NB4 (cell line): ENCODE measurements around the gene A2ML1.
A peak's percentile ranks its signal among the peaks of the same experiment; 100 is the strongest.

Experiments
- DNase-seq: peaks from one replicate; pipeline ENCODE4 v3.0.0; 2010; ENCODE audit warnings: low read depth
- H3K4me3 ChIP-seq: one replicate; pipeline ENCODE4 v1.5.1; 2011; ENCODE audit warnings: mild to moderate bottlenecking, low read depth, low read length, moderate library complexity
- CTCF ChIP-seq: IDR thresholded peaks from one replicate; pipeline ENCODE4 v1.5.1; 2012; ENCODE audit warnings: low read depth, low read length
- MYC ChIP-seq: IDR thresholded peaks from 2 replicates; pipeline ENCODE4 v1.6.1; 2011; ENCODE audit warnings: low read depth, low read length
- POLR2A ChIP-seq: IDR thresholded peaks from 2 replicates; pipeline ENCODE4 v1.6.1; 2011; ENCODE audit warnings: mild to moderate bottlenecking; ENCODE audit not compliant: insufficient read length; ENCODE audit errors: extremely low read depth
- TF ChIP-seq, protein P1 (sequence below): IDR thresholded peaks from 2 replicates; pipeline ENCODE4 v1.6.1; 2011; ENCODE audit warnings: low read depth, low read length

The A2ML1 gene

DNA sequence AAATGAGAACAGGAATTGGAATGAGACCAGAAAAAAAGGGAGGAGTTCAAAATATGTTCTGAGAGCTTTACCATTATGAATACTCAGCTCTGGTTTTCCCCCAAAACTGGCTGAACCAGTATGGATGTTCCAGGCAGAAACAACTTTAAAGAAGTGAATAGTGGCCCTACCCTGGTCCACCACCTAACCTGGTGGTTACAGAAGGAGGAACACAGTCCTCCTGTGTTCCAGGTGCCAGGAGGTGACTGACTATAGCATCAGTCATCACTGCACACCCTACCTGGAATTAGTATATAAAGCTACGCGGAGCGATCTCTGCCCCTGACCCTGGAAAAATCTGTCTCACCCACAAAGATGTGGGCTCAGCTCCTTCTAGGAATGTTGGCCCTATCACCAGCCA, at the start of gene A2ML1:
TSS of gene A2ML1 (plus strand) at position 324 of the 400 bp plus-strand sequence. CDS start at position 355, 31 bp downstream.
- TF ChIP-seq, protein P1, sequence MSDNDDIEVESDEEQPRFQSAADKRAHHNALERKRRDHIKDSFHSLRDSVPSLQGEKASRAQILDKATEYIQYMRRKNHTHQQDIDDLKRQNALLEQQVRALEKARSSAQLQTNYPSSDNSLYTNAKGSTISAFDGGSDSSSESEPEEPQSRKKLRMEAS, result no peak
- no peak for TF ChIP-seq CTCF
- no peak for TF ChIP-seq MYC
- no peak for TF ChIP-seq POLR2A
- no peak for DNase-seq

DNA sequence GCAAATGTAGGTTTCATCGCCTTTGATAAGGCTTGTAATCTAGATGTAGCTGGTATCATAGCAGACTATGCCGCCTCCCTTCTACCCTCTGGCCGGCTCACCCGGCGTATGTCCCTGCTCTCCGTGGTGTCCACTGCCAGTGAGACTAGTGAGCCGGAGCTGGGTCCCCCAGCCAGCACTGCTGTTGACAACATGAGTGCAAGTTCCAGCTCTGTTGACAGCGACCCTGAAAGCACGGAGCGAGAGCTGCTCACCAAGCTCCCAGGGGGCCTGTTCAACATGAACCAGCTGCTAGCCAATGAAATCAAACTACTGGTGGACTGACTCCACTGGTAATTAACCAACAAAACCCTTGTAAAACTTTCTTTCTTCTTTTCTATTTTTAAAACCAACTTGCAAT, 49.0 kb upstream of the A2ML1 start:
- TF ChIP-seq CTCF (no peak), POLR2A (no peak), MYC (no peak)
- TF ChIP-seq, protein P1, result no peak
- peak; percentile 34 for DNase-seq
- H3K4me3 ChIP-seq, result no peak overlapping the region

More for the DNA sequence above, at the start of gene A2ML1:
- H3K4me3 ChIP-seq, result no peak within 1 kb of the TSS

- DNase-seq, result no peak
- TF ChIP-seq, protein P1, result no peak
- no peak for TF ChIP-seq POLR2A
- TF ChIP-seq MYC, result no peak
- no peak overlapping the region for H3K4me3 ChIP-seq
Observed at GRCh38 chr12:8779281-8779680, 43.1 kb upstream of the A2ML1 start.

- no peak overlapping the region for H3K4me3 ChIP-seq
- TF ChIP-seq CTCF (no peak), POLR2A (no peak), MYC (no peak)
- TF ChIP-seq, protein P1, result no peak
- no peak for DNase-seq
Observed at GRCh38 chr12:8779862-8780261, 42.6 kb upstream of the A2ML1 start.

DNA sequence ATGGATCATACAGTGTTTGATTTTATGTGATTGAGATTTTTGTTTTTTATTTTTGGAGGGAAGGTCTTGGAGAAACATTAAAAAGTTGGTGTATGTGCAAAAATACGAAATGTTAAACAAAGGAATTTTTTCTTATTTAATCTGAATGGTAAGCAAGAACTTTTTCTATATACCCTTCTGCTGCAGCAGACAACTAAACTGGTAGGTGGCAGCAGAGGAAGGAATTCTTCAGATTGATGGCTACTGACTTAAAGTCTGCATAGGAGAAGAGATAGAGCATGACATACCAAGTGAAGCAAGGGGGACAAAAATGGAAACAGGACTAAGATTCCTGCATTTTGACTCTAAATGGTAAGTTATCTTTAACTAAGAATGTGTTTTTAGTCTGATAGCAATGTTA, 42.0 kb upstream of the A2ML1 start:
- no peak overlapping the region for H3K4me3 ChIP-seq
- peak; percentile 35 for DNase-seq
- TF ChIP-seq POLR2A, result no peak
- TF ChIP-seq, protein P1, result no peak

- no peak overlapping the region for H3K4me3 ChIP-seq
- TF ChIP-seq POLR2A, result no peak
- TF ChIP-seq, protein P1, result no peak
- no peak for TF ChIP-seq MYC
- TF ChIP-seq CTCF, result no peak
- no peak for DNase-seq
Observed at GRCh38 chr12:8781381-8782127, 40.9 kb upstream of the A2ML1 start.
